ENCODE results near the gene LTBP2.

The LTBP2 gene

GRCh38 chr14:74570696-74571095 lies 41.3 kb downstream of the LTBP2 start:
- DNase-seq, result no peak

GRCh38 chr14:74569806-74570591 lies 42.0 kb downstream of the LTBP2 start:
- DNase-seq, result peak in 1 of 2 experiments; percentile 21

GRCh38 chr14:74569387-74569786 lies 42.6 kb downstream of the LTBP2 start:
- no peak for DNase-seq

DNA sequence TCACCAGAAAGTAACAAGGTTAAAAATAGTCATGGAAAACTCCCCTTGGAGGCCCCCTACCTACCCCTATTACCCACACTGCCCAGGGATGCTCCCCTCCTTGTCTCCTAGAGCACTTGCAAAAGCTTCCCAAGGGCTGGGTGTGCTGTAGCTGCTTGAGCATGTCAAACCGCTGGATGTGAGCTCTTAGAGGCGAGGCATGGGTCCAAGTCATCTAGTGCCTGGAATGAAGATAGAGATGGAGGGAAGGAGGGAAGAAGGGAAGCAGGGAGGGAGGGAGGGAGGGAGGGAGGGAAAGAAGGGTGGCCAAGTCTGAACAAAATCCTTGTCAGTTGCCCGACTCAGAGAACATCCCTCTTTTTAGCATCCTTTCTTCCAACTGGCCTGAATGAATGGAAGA lies 43.1 kb downstream of the LTBP2 start:
- no peak for DNase-seq

- DNase-seq, result no peak
Observed at GRCh38 chr14:74568380-74568649, 43.7 kb downstream of the LTBP2 start.

DNA sequence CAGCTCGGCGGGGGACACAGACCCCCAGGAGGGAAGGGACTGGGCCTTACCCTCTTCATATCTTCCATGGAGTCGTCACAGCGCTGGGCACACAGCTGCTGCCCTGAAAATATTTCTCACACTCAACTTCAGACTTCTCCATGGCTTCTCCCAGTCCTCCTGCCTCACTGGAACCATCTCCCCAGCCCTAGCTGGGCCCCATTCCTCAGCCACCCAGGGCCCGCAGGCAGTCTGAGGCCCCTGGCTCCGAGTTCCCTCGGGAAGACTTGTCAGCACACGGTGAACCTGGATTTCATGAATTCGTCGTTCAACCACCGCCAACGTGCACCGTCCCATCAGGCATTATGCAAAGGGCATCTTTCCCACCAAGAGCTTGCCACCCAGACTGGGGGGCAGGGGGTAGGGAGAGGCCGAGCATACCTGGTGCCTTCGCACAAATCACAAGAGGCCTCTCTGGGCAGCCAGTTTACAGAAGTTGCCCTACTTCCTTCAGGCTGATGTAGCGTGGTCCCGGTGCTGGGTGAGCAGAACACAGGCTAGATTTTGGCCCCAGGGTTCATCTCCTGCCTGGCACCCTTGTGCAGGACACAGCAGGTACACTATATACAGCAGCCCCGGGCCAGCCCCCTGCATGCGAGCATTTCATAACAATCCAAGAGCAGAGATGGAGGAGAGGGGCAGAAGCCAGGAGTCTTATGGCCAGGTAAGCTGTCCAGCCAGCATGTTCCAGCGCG lies 44.2 kb downstream of the LTBP2 start:
- no peak for DNase-seq

GRCh38 chr14:74567219-74567618 lies 44.8 kb downstream of the LTBP2 start:
- no peak for DNase-seq

GRCh38 chr14:74566174-74567141 lies 45.6 kb downstream of the LTBP2 start:
- DNase-seq, result no peak

DNA sequence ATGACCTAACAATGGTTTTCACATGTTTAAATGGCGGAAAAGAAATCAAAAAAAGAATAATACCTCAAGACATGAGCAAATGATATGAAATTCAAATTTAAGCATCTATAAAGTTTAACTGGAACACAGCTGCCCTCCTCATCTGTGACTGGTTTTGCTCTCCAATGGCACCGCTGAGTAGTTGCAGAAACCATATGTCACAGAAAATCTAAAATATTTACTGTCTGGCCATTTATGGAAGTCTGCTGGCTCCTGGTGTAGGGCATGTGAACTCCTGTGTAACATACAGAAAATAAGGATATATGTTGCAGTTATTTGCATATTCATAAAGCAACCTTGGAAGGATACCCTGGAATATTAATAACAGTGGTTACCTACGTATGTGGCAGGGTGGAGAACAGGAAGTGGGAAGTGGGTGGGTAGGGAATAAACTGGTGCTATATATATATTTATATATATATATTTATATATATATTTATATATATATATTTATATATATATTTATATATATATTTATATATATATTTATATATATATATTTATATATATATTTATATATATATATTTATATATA lies 48.4 kb downstream of the LTBP2 start:
- DNase-seq, result peak in 1 of 2 experiments; percentile 68

DNA sequence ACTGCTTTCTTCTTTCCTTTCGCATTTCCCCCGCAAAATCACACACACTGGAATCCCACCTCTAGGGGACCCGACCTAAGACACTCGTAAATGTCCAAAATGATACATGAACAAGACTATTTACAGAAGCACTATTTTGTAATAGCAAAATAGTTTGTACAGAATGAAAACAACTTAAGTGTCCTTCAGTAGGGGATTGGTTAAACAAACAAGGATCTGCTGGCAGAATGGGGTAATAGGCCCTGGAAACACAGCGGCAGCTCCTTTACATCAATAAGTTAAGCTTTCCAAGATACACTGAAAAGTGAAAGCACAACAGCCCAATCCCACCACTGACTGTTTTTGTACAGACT lies 48.8 kb downstream of the LTBP2 start:
- peak in 1 of 2 experiments; percentile 47 for DNase-seq

- DNase-seq, result no peak
Observed at GRCh38 chr14:74562515-74563232, 49.4 kb downstream of the LTBP2 start.

DNA sequence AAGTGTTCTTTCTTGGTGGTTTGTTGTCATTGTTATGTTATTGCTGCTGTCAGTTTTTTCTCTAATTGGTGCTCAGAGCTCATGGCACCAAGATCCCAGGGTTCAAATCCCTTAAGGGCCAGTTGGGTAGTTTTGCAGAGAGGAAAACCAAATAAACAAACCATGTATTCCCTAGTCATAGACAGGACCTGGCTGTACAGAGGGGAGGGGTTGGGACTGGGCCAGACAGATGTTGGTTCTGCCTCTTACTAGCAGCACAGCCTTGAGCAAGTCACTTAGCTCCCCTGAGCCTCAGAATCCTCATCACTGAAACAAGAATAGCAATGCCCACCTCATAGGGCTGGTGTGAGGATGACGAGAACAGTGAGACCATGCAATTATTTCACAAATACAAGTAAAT lies 53.4 kb downstream of the LTBP2 start:
- no peak for DNase-seq

DNA sequence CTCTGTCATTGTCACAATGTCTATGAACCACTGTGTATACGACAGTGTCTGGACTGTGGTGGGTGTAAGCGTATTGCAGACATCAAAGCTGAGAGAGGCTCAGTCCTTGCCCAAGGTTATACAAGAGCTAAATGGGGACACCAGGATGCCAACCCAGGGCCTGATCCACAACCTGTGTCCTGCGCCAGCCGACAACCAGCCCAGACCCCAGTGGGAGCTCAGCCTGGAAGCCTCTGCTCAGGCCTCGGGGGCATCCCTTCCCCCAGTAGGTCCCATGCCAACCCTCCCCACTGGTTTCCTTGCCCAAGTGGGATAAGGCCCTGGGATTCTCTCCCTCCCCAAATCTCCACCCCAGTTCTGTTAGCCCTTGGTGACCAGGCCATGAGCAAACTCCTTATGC lies 54.3 kb downstream of the LTBP2 start:
- no peak for DNase-seq

DNA sequence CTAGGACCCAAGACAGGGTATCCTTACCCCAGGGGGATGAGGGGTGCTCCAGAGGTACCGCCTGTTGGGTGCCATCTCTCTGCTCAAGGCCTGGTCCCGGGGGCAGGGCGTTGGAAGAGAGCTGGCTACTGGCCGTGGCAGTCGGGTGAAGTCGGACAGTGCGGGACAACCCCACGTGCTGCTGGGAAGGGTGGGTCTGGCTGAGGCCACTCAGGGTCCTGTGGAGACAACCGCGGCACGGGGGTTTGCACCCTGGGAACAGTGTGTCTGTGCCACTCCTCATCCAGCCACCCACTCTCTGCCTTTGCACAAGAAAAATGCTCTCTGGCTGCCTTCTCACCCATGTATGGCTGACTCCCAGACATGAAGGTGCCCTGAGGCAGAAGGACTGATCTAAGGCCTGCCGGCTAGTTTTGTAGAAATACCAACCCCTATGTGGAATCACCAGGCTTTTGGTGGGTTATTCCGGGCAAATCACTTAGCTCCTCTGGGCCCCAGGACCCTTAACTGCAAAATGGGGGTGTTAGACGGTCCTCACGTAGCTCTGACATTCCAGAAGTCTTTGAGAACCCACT lies 56.5 kb downstream of the LTBP2 start:
- DNase-seq, result no peak

GRCh38 chr14:74554742-74555362 lies 57.2 kb downstream of the LTBP2 start:
- DNase-seq, result no peak

GRCh38 chr14:74552623-74553022 lies 59.4 kb downstream of the LTBP2 start:
- DNase-seq, result no peak

GRCh38 chr14:74551431-74552371 lies 60.3 kb downstream of the LTBP2 start:
- no peak for DNase-seq

DNA sequence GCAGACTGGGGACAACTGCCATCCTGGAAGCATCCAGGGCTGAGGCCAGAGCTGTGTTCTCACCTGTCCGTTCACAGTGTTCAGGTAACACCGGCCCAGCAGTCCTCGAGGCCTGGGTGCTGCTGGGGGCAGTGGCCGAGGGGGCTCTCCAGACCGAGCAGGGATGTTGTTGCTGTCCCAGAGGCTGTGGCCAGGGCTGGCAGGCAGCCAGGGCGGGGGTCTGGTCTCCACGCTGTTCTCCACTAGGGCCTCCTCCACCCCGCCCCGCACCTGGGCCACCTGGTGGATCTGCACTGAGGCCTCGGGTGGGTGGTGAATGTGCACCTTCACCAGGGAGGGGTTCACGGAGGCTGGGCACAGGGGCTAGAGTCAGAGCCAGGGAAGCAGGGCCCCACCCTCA lies 61.0 kb downstream of the LTBP2 start:
- DNase-seq, result no peak

- DNase-seq, result no peak
Observed at GRCh38 chr14:74550071-74550470, 62.0 kb downstream of the LTBP2 start.

DNA sequence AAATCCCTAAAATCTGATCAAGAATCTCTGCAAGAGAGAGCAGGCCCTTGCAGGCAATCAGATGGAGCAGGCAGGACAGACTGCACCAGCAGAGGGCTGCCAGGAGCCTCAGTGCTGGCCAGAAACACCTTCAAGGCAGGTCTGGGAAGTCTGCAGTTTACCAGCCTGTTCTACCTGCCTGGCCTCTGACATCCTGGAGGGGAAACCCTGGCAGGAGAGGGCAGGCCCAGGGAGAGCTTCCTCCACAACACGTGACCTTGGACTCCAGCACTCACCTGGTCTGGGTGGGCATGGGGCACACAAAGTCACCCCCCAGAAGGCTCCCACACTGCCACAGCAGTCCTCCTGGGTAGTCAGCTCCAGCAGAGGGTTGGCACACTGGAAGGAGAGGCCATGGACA lies 62.4 kb downstream of the LTBP2 start:
- peak in 1 of 2 experiments; percentile 15 for DNase-seq
